HG03571 (cell line): ENCODE data around the gene GALNT17.

Experiments used
- ATAC-seq: cut with Tn5 transposase; IDR thresholded peaks from one replicate; pipeline ENCODE4 v1.9.1; 2021; ENCODE audit not compliant: unreplicated experiment

The GALNT17 gene

GRCh38 chr7:71132127-71132376 lies at the start of gene GALNT17:
Gene GALNT17 (plus strand): TSS chr7:71132144.
- ATAC-seq = no peak

DNA sequence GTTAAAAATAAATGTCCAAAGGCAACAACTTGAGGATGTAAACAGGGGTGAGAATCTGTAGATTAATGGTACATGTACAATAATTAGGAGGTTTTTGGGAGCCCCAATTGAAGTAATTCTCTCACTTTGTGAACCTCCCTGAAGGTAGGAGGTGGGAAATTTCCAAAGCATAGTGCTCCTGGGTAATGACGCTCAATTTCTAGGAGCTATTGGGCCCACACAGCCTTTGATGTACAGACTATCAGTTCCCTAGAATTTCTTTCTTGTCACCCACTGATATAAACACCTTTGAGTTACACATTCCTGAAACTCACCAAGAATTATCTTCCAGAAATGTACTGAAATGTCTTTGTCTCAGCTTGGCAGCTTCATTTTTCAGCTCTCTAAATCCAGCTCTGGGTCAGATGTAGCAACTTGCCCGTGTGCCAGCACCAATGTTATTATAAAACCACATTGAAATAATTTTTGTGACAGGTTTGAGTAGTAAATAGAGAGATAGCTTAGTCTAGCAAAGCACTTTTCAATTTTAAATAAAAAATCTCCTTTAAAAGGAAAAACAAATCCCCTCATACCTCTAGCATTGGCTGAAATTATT lies 36.6 kb upstream of the GALNT17 start:
- ATAC-seq = no peak

- ATAC-seq = no peak
Observed at GRCh38 chr7:71096351-71096750, 35.6 kb upstream of the GALNT17 start.

- ATAC-seq = no peak
Observed at GRCh38 chr7:71106226-71106625, 25.7 kb upstream of the GALNT17 start.

DNA sequence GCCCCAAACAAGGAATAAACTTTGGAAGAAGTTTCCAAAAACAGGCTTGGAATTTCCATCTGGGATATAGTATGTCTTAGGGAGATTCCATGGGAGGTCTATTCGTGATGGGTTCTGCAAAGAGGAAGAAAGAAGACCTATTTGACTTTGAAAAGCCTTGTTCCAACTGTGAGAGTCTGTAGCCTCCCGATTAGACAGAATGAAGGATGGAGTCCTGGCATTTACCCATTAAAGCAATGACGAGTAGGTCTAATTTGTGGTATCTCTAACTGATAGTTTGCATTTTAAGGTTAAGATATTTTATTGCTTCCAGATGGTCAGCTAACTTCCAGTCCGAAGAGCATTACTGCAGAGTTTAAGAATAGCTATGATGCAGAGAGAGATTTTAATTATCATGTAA lies 19.5 kb upstream of the GALNT17 start:
- ATAC-seq = no peak

GRCh38 chr7:71120096-71120495 lies 11.8 kb upstream of the GALNT17 start:
- no peak for ATAC-seq

GRCh38 chr7:71129126-71129525 lies 2.8 kb upstream of the GALNT17 start:
- no peak for ATAC-seq

DNA sequence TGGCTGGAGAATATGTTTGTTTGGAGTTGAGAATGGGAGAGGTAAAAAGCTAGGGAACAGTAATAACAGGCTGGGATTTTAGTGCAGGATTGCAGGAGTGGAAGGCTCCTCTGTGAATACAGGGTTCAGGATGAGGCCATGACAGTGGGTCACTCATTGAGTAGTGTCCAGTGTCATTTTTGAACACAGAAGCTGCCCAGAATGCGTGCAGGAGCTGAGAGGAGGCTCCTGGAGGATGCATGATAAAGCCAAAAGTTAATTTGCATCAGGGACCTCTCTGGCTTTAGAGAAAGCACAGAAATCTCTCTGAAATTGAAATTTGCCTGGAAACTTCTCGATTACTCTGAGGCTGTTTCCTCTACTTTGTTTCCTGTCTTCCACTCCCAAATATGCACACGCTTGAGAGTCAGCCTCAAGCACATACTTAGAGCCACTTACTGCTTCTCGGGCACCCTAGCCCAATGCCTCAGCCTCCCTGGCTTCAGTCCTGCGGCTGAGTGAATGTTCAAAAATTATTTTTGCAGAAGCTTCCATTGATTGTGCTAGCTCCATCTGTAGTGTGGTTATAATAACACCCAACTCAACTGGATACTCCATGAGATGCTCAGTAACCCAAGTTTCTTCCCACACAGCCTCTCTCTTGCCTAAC lies 1.8 kb upstream of the GALNT17 start:
- ATAC-seq = no peak

- no peak for ATAC-seq
Observed at GRCh38 chr7:71131256-71132126, 453 bp upstream of the GALNT17 start.

- ATAC-seq = no peak
Observed at GRCh38 chr7:71132377-71133231, 660 bp downstream of the GALNT17 start.

DNA sequence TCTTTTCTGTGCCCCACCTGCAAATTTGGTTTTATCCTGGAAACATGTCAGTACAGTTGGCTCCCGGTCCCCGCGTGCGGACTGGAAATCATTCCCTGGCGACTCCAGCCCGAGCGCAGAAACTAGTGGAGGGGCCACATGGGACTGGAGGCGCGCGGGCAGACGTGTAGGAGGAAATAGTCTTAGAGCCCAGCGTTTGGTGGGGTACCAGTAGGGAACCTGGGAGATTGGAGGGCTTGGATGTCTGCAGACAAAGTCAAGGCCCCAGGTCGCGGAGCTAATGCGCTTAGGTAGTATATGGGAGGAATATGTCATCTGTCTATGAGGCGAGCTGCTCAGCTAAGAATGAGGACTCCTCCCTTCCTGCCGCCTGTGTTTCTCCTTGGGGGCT lies 1.3 kb downstream of the GALNT17 start:
- ATAC-seq = no peak

- no peak for ATAC-seq
Observed at GRCh38 chr7:71133856-71134255, 1.9 kb downstream of the GALNT17 start.

GRCh38 chr7:71135116-71135515 lies 3.2 kb downstream of the GALNT17 start:
- no peak for ATAC-seq

DNA sequence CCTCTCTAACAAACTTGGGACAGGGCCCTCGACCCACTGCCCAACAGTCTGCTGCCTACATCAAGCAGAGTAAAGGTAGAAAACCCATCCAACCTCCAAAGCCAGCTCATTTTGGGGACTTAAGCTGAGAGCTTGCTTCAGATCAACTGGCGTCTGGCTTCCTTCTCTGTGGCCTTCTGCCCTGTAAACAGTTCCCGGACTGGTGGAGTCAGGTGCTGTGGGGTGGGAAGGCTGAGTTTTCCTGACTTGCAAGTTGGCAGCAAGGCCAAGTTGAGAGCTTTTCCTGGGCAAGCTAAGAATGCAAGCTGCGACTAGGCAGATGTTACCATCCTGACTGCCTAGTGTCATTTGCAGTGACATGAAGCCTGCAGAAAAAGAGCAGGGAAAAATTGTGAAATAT lies 3.7 kb downstream of the GALNT17 start:
- no peak for ATAC-seq

DNA sequence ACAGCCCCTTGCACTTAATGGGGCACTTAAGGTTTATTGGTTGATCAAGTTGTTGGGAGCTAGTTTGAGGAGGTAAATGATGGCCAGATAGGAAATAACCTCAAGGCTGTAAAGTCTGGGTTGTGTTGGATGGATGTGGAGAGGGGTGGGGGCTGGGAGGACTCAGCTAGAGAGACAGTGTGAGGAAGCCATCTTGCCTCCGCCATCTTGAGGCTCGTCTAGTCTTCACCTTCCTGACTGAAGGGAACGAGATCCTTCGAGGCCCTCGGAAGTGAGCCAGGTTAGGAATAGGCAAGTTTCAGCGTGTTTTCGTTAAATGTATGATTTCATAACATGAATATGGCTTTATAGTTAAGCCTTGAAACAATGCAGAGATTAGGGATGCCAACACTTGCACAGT lies 5.5 kb downstream of the GALNT17 start:
- ATAC-seq = no peak

- ATAC-seq = no peak
Observed at GRCh38 chr7:71140264-71140663, 8.3 kb downstream of the GALNT17 start.

DNA sequence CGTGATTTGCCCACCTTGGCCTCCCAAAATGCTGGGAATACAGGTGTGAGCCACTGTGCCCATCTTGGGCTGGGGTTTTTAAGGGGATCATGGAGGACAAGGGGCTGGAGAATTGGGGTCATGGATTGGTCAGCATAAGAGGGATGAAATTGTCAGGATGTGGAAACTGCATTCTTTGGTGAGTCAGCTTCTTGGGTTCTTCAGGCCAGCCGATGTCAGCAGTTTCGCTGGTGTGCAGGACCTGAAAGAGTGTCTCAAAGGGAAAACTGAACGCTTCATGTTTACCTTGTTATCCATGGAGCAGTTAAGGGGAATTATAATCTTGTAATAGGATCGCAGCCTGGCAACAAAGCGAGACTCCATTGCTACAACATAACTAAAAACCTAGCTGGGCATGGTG lies 13.0 kb downstream of the GALNT17 start:
- no peak for ATAC-seq

GRCh38 chr7:71145906-71146901 lies 14.3 kb downstream of the GALNT17 start:
- no peak for ATAC-seq

GRCh38 chr7:71148098-71148497 lies 16.2 kb downstream of the GALNT17 start:
- ATAC-seq = no peak

DNA sequence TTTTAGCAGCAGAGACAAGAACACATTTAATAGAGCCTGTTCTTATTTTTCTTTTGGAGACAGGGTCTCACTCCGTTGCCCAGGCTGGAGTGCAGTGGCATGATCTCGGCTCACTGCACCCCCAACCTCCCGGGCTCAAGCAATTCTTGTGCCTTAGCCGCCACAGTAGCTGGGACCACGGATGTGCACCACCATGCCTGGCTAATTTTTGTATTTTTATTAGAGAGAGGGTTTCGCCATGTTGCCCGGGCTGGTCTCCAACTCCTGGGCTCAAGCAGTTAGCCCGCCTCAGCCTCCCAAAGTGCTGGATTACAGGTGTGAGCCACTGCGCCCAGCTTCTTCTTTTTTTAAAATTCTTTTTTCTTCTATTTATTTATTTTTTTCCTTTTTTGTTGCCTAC lies 23.3 kb downstream of the GALNT17 start:
- ATAC-seq = no peak
